A549 (cell line): Measurements from ENCODE around the gene ANKRD28.
A peak's percentile ranks its signal among the peaks of the same experiment; 100 is the strongest.

Experiments used
- EHMT2 ChIP-seq: fragments of 200-600 bp; sonication (generic); IDR thresholded peaks from 2 replicates; pipeline ENCODE4 v1.6.1; 2016; ENCODE audit warnings: antibody characterized with exemption, low read depth, mild to moderate bottlenecking, moderate library complexity
- HDAC2 ChIP-seq: fragments of 200-600 bp; sonication (generic); IDR thresholded peaks from 2 replicates; pipeline ENCODE4 v1.6.1; 2016
- HOXA7 ChIP-seq: fragments of 250-450 bp; sonication (Bioruptor Pico); IDR thresholded peaks from 2 replicates; pipeline ENCODE4 v1.5.0; 2020; ENCODE audit warnings: mild to moderate bottlenecking, moderate library complexity
- KDM1A ChIP-seq: fragments of 200-600 bp; sonication (generic); IDR thresholded peaks from 2 replicates; pipeline ENCODE4 v1.6.1; 2016; ENCODE audit warnings: low read depth, mild to moderate bottlenecking
- PHF8 ChIP-seq: fragments of 200-600 bp; sonication (generic); IDR thresholded peaks from 2 replicates; pipeline ENCODE4 v1.6.1; 2016; ENCODE audit warnings: low read depth, mild to moderate bottlenecking, antibody characterized with exemption, moderate library complexity, borderline replicate concordance
- POLR2A ChIP-seq: IDR thresholded peaks from 2 replicates; pipeline ENCODE4 v1.6.1; 2012; ENCODE audit warnings: mild to moderate bottlenecking, low read length
- RAD21 ChIP-seq, 2 experiments: fragments of >200 bp in 1 of 2; sonication (Bioruptor Twin) in 1 of 2; formaldehyde crosslinking in 1 of 2; IDR thresholded peaks in 1 of 2; conservative IDR thresholded peaks in 1 of 2; 2 replicates in 1 of 2; 3 replicates in 1 of 2; pipeline ENCODE4 v1.6.1; 2012 to 2018; ENCODE audit warnings: inconsistent platforms in 1 of 2
- SMC3 ChIP-seq: fragments of >200 bp; sonication (Bioruptor Twin); formaldehyde crosslinking; IDR thresholded peaks from 3 replicates; pipeline ENCODE4 v1.6.1; 2018; ENCODE audit warnings: inconsistent platforms
- TF ChIP-seq, protein P1 (sequence below): fragments of >200 bp; sonication (Bioruptor Twin); formaldehyde crosslinking; IDR thresholded peaks from 3 replicates; pipeline ENCODE4 v1.5.1; 2016
- TF ChIP-seq, protein P2 (sequence below): IDR thresholded peaks from 2 replicates; pipeline ENCODE4 v1.6.1; 2012
- TF ChIP-seq, protein P3 (sequence below): fragments of 150-350 bp; IDR thresholded peaks from 2 replicates; pipeline ENCODE4 v1.6.1; 2014; ENCODE audit warnings: low read depth, mild to moderate bottlenecking, low read length
- TF ChIP-seq, protein P4 (sequence below): fragments of 200-600 bp; sonication (generic); IDR thresholded peaks from 2 replicates; pipeline ENCODE4 v1.6.1; 2016; ENCODE audit warnings: antibody characterized with exemption, mild to moderate bottlenecking, moderate library complexity

DNA sequence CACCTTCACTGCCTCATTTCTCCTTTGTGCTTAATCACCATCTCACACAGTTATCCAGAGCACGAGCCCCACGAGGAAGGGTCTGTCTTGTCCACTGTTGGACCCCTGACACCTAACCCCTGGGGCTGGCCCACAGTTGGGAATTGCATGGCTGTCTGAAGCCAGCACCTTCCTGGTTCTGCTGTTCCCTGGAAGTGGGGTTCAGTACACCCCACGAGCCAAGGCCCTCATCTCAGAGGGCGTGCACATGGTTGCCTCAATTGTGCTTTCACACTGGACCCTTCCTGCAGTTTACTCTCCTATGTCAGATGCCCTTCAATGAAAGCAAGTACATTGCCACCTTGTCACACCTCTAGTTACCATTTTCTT is 165.6 kb downstream of the ANKRD28 start:
- TF ChIP-seq, protein P1, sequence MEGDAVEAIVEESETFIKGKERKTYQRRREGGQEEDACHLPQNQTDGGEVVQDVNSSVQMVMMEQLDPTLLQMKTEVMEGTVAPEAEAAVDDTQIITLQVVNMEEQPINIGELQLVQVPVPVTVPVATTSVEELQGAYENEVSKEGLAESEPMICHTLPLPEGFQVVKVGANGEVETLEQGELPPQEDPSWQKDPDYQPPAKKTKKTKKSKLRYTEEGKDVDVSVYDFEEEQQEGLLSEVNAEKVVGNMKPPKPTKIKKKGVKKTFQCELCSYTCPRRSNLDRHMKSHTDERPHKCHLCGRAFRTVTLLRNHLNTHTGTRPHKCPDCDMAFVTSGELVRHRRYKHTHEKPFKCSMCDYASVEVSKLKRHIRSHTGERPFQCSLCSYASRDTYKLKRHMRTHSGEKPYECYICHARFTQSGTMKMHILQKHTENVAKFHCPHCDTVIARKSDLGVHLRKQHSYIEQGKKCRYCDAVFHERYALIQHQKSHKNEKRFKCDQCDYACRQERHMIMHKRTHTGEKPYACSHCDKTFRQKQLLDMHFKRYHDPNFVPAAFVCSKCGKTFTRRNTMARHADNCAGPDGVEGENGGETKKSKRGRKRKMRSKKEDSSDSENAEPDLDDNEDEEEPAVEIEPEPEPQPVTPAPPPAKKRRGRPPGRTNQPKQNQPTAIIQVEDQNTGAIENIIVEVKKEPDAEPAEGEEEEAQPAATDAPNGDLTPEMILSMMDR = no peak
- no peak for TF ChIP-seq PHF8
- no peak for TF ChIP-seq KDM1A
- no peak for TF ChIP-seq RAD21 (conservative IDR thresholded peaks at IDR 0.05 in 1 of 2, IDR thresholded peaks at IDR 0.05 in 1 of 2)
- no peak for TF ChIP-seq EHMT2
- TF ChIP-seq SMC3 = no peak
- TF ChIP-seq HDAC2 = no peak
- TF ChIP-seq HOXA7 = no peak
- TF ChIP-seq, protein P2, sequence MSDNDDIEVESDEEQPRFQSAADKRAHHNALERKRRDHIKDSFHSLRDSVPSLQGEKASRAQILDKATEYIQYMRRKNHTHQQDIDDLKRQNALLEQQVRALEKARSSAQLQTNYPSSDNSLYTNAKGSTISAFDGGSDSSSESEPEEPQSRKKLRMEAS = peak; percentile 36; the same call in 1 of the 2 replicates
- TF ChIP-seq POLR2A = no peak
- TF ChIP-seq, protein P3, sequence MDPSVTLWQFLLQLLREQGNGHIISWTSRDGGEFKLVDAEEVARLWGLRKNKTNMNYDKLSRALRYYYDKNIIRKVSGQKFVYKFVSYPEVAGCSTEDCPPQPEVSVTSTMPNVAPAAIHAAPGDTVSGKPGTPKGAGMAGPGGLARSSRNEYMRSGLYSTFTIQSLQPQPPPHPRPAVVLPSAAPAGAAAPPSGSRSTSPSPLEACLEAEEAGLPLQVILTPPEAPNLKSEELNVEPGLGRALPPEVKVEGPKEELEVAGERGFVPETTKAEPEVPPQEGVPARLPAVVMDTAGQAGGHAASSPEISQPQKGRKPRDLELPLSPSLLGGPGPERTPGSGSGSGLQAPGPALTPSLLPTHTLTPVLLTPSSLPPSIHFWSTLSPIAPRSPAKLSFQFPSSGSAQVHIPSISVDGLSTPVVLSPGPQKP = no peak
- TF ChIP-seq, protein P4, sequence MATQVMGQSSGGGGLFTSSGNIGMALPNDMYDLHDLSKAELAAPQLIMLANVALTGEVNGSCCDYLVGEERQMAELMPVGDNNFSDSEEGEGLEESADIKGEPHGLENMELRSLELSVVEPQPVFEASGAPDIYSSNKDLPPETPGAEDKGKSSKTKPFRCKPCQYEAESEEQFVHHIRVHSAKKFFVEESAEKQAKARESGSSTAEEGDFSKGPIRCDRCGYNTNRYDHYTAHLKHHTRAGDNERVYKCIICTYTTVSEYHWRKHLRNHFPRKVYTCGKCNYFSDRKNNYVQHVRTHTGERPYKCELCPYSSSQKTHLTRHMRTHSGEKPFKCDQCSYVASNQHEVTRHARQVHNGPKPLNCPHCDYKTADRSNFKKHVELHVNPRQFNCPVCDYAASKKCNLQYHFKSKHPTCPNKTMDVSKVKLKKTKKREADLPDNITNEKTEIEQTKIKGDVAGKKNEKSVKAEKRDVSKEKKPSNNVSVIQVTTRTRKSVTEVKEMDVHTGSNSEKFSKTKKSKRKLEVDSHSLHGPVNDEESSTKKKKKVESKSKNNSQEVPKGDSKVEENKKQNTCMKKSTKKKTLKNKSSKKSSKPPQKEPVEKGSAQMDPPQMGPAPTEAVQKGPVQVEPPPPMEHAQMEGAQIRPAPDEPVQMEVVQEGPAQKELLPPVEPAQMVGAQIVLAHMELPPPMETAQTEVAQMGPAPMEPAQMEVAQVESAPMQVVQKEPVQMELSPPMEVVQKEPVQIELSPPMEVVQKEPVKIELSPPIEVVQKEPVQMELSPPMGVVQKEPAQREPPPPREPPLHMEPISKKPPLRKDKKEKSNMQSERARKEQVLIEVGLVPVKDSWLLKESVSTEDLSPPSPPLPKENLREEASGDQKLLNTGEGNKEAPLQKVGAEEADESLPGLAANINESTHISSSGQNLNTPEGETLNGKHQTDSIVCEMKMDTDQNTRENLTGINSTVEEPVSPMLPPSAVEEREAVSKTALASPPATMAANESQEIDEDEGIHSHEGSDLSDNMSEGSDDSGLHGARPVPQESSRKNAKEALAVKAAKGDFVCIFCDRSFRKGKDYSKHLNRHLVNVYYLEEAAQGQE = no peak
